GM12891 (cell line): ENCODE results near the gene WDPCP.

Source experiments
- POLR2A ChIP-seq: IDR thresholded peaks from 2 replicates; pipeline ENCODE4 v1.6.1; 2011; ENCODE audit warnings: low read depth, low read length, control low read depth
- POLR2AphosphoS5 ChIP-seq: IDR thresholded peaks from 2 replicates; pipeline ENCODE4 v1.6.1; 2011; ENCODE audit warnings: low read depth, low read length, control low read depth
- POU2F2 ChIP-seq: IDR thresholded peaks from 2 replicates; pipeline ENCODE4 v1.6.1; 2011; ENCODE audit warnings: low read depth, mild to moderate bottlenecking, control low read depth, low read length, moderate library complexity
- SPI1 ChIP-seq: IDR thresholded peaks from 2 replicates; pipeline ENCODE4 v1.6.1; 2011; ENCODE audit warnings: low read depth, low read length, control low read depth
- TAF1 ChIP-seq: IDR thresholded peaks from 2 replicates; pipeline ENCODE4 v1.6.1; 2011; ENCODE audit warnings: low read depth, low read length, control low read depth

DNA sequence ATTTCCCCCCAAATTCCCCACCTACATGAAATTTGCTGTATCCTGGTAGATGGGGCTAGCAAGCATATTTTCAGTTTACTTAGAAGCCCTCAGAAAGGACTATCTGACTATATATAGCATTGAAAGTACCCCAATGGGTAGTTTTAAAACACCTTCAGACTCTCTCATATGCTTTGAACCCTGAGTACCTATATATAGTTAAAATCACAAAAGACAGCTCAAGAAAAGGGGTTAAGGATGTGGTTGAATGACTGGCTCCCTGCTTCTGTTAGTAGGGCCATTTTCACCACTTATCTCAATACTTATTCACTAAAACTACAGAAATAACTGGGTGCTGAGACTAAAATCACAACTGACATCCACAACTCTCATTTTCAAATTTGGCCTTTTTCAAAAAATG is 18.5 kb downstream of the WDPCP start:
- TF ChIP-seq POU2F2 (no peak), POLR2AphosphoS5 (no peak), POLR2A (no peak), TAF1 (no peak), SPI1 (no peak)
